ENCODE measurements around the gene SLX9. TPM values are rescaled to one million over a fixed set of nuclear protein-coding genes. Genes with fewer than 3 reads are reported as not detected.

SLX9 gene
- total and polyA plus RNA-seq, 4 donors, result 7.0 to 25.7 (median 18.7) TPM

DNA sequence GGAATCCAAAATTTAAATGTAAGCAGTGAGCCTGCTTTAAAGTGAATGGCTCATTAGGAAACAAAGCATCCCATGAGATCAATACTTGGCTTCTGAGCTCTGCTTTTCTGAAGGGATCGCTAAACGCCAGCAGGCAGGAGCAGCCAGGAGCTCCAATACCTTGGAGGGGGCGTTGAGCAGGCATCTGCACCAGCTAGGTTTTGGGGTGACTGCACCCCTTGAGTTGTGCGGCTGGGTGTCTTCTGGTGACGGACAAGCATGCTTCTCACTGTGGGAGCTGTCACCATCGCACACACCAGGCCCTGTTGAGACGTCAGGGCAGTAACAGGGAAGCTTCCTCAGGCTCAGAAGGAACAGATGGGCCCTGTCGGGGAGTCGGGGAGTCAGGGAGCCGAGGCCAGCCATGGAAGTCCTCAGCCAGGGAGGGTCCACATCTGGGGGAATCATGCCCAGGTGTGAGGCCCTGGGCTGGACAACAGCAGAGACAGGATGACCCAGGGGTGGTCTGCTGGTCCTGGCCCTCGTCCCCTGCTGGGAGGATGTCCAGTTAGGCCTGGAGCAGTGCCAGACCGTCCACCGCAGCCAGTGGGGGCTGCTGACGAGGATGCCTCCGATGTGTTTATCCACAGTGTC, 76.7 kb downstream of the SLX9 start:
- no peaks in the 10 kb centered on the region for H3K9me3 ChIP-seq (ENCODE audit: control insufficient read depth, insufficient read depth, low read length)
- H3K27ac ChIP-seq (ENCODE audit: low read depth, low read length), result no peak overlapping the region
- DNase-seq (ENCODE audit: low read depth in 4 of 6, low spot score in 6 of 6), result peak in 1 of 6 donors; percentile 85
- 51% methylated on average over 13 of the region's 15 CpGs for WGBS (ENCODE audit: insufficient coverage)
- no peaks in the 10 kb centered on the region for H3K36me3 ChIP-seq (ENCODE audit: control insufficient read depth, insufficient read depth, low read length)
- peaks cover 73% of the 10 kb centered on the region for H3K4me1 ChIP-seq (ENCODE audit: control insufficient read depth, insufficient read depth, low read length)
- no peak overlapping the region for H3K4me3 ChIP-seq (ENCODE audit: low read depth, low read length)
- H3K27me3 ChIP-seq (ENCODE audit: control insufficient read depth, insufficient read depth, low read length), result no peaks in the 10 kb centered on the region

DNA sequence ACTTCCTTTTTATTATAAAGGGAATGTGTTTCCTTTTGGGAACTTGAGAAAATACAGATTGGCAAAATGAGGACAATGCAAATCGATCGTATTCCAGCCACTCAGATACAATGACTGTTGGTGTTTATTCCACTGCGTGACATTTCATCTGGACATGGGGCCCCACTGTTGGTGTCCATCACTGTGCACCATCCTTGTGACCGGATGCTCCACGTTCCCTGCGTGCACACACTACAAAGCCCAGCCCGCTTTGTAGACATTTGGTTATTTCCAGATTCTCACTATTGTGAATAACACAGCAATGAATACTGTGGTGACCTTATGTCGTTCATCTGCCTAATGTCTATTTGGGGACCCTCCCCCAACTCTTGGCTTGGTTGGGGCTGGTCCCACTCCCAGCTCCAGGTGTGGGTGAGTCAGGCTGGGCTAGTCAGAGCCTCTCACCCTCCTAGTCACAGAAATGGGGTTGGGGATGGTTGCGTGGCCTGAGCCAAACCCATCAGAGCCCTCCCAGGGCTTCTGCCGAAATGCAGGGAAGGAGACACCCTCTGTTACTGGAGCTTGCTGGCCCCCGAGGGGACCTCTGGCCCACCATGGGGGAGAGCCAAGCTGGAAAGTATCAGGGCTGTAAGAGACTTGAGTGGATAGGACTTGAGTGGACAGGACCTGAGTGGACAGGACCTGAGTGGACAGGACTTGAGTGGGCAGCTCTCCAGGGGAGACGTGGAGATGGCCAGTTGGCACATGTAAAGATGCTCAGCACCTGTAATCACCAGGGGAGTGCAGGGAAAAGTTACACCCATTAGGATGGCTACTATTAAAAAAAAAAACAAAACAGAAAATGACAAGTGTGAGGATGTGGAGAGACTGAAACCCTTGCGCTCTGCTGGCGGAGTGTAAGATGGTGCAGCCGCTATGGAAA, 77.5 kb downstream of the SLX9 start:
- Histone ChIP-seq H3K4me3 (ENCODE audit: low read depth, low read length) (no peak overlapping the region), H3K27me3 (ENCODE audit: control insufficient read depth, insufficient read depth, low read length) (no peaks in the 10 kb centered on the region), H3K4me1 (ENCODE audit: control insufficient read depth, insufficient read depth, low read length) (peaks cover 73% of the 10 kb centered on the region), H3K27ac (ENCODE audit: low read depth, low read length) (no peak overlapping the region), H3K9me3 (ENCODE audit: control insufficient read depth, insufficient read depth, low read length) (no peaks in the 10 kb centered on the region), H3K36me3 (ENCODE audit: control insufficient read depth, insufficient read depth, low read length) (no peaks in the 10 kb centered on the region)
- DNase-seq (ENCODE audit: low read depth in 4 of 6, low spot score in 6 of 6), result no peak
- 89% methylated on average over 8 of the region's 15 CpGs for WGBS (ENCODE audit: insufficient coverage)

- WGBS (ENCODE audit: insufficient coverage), result 8% methylated on average over 61 of the region's 101 CpGs
- H3K9me3 ChIP-seq (ENCODE audit: control insufficient read depth, insufficient read depth, low read length), result no peaks in the 10 kb centered on the region
- H3K27ac ChIP-seq (ENCODE audit: low read depth, low read length), result no peak overlapping the region
- peaks cover 65% of the 10 kb centered on the region for H3K4me1 ChIP-seq (ENCODE audit: control insufficient read depth, insufficient read depth, low read length)
- DNase-seq (ENCODE audit: low read depth in 4 of 6, low spot score in 6 of 6), result no peak
- H3K4me3 ChIP-seq (ENCODE audit: low read depth, low read length), result no peak overlapping the region
- no peaks in the 10 kb centered on the region for H3K36me3 ChIP-seq (ENCODE audit: control insufficient read depth, insufficient read depth, low read length)
- no peaks in the 10 kb centered on the region for H3K27me3 ChIP-seq (ENCODE audit: control insufficient read depth, insufficient read depth, low read length)
Measured at GRCh38 chr21:45018131-45019075, 78.6 kb downstream of the SLX9 start.

DNA sequence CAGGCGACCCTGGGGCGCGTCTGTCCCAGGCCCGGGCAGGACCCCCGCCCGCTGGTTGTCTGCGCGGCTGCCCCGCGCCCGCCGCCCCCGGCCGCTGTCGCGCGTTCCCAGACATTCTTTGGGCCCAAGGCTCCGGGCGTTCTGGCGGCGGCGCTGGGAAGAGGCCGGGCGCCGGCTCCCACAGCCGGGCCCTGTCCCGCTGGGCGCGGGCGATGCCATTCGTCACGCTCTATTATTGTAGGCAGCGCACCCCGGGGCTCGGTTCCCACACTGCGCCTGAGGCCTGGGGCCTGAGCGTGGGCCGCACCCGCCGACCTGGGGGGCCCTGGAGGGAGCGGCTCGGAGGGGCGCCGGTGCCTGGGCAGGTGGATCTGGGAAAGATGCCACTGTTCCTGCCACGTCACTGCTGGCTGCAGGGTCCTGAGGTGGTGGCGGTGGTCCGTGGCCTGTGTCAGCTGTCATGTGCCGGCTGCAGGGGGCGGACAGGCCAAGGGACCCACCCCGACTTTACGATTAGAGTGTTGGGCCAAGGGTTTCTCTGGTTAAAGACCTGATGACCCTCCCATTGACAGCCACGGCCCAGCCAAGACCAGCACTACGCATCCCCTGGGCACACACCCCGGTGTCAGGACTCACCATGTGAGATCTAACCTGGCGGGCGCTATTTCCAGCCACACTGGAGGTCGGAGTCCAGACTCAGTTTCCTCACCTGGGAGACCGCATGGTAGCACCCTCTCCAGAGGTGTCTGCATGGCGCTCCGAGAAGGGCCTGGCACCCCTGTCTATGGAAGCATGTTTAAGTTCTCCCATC, 79.5 kb downstream of the SLX9 start:
- no peaks in the 10 kb centered on the region for H3K9me3 ChIP-seq (ENCODE audit: control insufficient read depth, insufficient read depth, low read length)
- peak in 1 of 6 donors; percentile 49 for DNase-seq (ENCODE audit: low read depth in 4 of 6, low spot score in 6 of 6)
- H3K36me3 ChIP-seq (ENCODE audit: control insufficient read depth, insufficient read depth, low read length), result no peaks in the 10 kb centered on the region
- no peak overlapping the region for H3K4me3 ChIP-seq (ENCODE audit: low read depth, low read length)
- no peaks in the 10 kb centered on the region for H3K27me3 ChIP-seq (ENCODE audit: control insufficient read depth, insufficient read depth, low read length)
- H3K4me1 ChIP-seq (ENCODE audit: control insufficient read depth, insufficient read depth, low read length), result peaks cover 63% of the 10 kb centered on the region
- H3K27ac ChIP-seq (ENCODE audit: low read depth, low read length), result no peak overlapping the region
- WGBS (ENCODE audit: insufficient coverage), result 30% methylated on average over 60 of the region's 60 CpGs

DNA sequence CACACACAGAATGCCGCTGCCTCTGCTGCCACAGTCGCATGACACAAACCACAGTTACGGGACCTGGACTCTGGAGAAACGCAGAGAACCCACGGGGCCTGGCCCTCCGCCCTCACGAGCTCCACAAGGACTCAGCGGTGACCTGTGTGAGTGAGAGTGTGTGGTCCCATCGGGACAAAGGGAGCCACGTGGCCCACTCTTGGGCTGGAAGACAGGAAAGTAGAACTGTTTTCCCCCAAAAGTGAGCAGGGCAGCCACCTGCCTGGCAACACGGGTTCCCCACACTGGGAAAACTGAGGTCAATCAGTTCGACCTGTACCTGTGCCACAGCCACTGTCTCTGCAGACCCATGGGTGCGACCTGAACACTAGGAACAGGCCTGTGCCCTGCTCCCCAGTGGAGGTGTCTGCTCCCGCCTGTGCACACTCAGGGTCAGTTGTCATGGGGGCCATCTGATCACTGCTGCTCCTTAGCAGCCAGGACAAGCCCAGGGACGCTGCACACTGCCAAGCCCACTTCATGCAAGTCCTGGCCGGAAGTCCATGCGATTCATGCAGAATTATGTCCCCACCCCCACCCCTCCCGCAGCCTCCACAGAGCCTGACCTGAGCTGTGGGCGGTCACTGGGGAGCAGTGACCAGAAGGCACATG, 80.2 kb downstream of the SLX9 start:
- H3K36me3 ChIP-seq (ENCODE audit: control insufficient read depth, insufficient read depth, low read length), result no peaks in the 10 kb centered on the region
- H3K27me3 ChIP-seq (ENCODE audit: control insufficient read depth, insufficient read depth, low read length), result no peaks in the 10 kb centered on the region
- H3K9me3 ChIP-seq (ENCODE audit: control insufficient read depth, insufficient read depth, low read length), result no peaks in the 10 kb centered on the region
- H3K4me3 ChIP-seq (ENCODE audit: low read depth, low read length), result no peak overlapping the region
- no peak for DNase-seq (ENCODE audit: low read depth in 4 of 6, low spot score in 6 of 6)
- H3K27ac ChIP-seq (ENCODE audit: low read depth, low read length), result no peak overlapping the region
- H3K4me1 ChIP-seq (ENCODE audit: control insufficient read depth, insufficient read depth, low read length), result peaks cover 61% of the 10 kb centered on the region
- 88% methylated on average over 19 of the region's 19 CpGs for WGBS (ENCODE audit: insufficient coverage)

DNA sequence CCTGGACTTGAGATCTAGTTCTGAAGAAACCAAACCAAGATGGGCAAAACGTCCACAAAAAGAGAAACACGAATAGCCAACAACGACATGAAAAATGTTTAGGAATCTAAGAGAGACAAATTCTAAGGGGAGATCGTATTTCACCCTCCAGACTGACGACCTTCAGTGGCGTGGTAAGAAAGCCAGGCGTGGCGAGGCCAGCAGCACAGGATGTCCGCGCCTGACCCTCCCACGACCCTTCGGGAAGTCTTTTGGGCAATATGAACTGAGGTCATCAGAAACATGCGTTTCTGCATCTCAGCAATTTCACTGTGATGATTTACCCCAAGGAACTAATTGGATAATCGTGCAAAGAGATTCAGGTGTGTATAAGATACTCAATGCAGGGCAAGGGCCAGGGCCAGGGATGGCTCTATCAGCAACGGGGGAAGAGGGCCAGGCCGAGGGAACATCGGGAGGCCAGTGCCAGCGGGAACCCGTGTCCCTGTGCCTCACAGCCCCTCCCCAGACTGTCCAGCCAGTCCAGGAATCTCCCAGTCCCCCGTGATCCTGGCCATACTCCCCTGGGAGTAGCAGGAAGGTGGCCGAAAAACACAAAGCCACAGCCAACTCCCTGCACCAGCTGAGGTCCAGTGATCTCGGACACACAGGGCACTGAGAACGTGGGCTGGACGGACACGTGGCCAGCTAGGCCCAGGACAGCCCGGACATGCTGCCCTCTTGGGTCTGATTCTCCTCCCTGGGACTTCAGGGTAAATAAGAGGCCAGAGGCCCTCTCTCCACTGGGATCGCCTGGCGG, 81.0 kb downstream of the SLX9 start:
- no peak for DNase-seq (ENCODE audit: low read depth in 4 of 6, low spot score in 6 of 6)
- Histone ChIP-seq H3K9me3 (ENCODE audit: control insufficient read depth, insufficient read depth, low read length) (no peaks in the 10 kb centered on the region), H3K4me3 (ENCODE audit: low read depth, low read length) (no peak overlapping the region), H3K4me1 (ENCODE audit: control insufficient read depth, insufficient read depth, low read length) (peaks cover 53% of the 10 kb centered on the region), H3K27me3 (ENCODE audit: control insufficient read depth, insufficient read depth, low read length) (no peaks in the 10 kb centered on the region), H3K27ac (ENCODE audit: low read depth, low read length) (no peak overlapping the region), H3K36me3 (ENCODE audit: control insufficient read depth, insufficient read depth, low read length) (no peaks in the 10 kb centered on the region)
- 81% methylated on average over 28 of the region's 28 CpGs for WGBS (ENCODE audit: insufficient coverage)

DNA sequence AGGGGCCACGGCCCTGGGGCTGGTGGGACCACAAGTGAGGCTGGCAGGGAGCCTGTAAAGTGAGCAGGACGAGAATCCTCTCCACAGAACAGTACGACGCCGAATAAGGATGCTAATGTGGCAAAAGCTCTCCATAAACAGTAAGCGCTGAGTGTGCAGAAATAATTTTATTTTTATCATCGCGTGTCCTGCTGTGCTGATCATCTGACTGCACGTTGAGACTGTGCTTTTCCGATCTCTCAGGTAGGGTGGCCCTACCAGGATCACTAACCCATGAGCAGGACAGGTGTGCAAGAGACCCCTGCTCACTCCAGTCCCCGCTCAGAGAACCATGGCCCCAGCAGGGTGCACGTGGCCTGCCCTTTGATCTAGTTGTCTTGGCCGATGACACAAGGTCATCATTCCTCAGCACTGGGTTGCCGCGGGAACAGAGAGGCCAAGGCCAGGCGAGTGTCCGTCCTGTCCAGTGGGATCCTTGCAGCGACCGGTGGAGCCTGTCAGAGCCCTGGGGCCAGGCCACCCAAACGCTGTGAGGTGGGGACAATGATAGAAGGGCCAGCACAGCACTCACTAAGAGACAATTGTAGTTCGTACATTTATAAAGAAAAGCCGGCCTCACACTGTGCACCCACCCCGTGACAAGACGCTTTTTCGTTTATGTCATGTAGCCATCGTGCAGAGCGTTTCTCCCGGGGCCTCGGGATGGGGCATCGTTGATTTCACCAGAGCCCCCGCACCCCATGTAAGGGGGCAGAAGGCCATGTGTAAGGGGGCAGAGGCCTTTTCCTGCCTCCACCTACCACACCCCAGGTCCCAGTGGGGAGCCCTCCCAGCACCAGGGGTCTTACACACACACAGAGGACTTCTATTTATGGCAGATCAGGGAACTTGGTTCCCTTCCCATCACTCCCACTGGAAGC, 81.9 kb downstream of the SLX9 start:
- Histone ChIP-seq H3K36me3 (ENCODE audit: control insufficient read depth, insufficient read depth, low read length) (no peaks in the 10 kb centered on the region), H3K4me3 (ENCODE audit: low read depth, low read length) (no peak overlapping the region), H3K27me3 (ENCODE audit: control insufficient read depth, insufficient read depth, low read length) (no peaks in the 10 kb centered on the region), H3K27ac (ENCODE audit: low read depth, low read length) (no peak overlapping the region), H3K4me1 (ENCODE audit: control insufficient read depth, insufficient read depth, low read length) (peaks cover 47% of the 10 kb centered on the region), H3K9me3 (ENCODE audit: control insufficient read depth, insufficient read depth, low read length) (no peaks in the 10 kb centered on the region)
- 55% methylated on average over 23 of the region's 31 CpGs for WGBS (ENCODE audit: insufficient coverage)
- no peak for DNase-seq (ENCODE audit: low read depth in 4 of 6, low spot score in 6 of 6)

Data from spinal cord (tissue), 10 donors.